ENCODE measurements around the gene HS3ST5.

DNA sequence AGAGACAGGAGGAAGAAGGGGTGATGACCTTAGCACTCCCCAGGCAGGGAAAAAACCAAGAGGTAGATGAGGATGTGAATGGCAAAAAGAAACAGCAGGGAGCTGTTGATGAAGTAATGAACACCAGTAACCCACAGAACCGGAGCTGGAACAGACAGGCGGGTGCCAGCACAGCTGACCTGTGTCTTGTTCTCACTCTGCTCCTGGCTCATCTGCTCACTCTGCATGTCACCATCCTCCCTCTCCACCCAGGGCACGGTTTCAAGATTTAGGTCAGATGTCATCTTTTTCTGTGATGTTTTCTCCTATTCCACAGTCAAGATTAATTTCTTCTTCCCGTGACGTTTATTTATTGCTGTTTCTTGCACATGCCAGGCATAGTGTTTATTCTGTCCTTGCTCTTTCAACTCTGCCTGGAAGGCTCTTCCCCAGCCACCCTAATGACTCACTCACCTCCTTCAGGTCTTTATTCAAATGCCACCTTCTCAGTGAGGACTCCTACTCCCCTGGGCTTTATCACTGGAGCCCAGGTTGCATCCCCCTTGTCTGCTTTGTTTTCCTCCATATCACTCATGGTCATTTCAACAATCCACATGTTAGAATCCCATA is 207.4 kb downstream of the HS3ST5 start:
- TF ChIP-seq POLR2A (IDR thresholded peaks at IDR 0.05), result no peak
- TF ChIP-seq, protein P1, sequence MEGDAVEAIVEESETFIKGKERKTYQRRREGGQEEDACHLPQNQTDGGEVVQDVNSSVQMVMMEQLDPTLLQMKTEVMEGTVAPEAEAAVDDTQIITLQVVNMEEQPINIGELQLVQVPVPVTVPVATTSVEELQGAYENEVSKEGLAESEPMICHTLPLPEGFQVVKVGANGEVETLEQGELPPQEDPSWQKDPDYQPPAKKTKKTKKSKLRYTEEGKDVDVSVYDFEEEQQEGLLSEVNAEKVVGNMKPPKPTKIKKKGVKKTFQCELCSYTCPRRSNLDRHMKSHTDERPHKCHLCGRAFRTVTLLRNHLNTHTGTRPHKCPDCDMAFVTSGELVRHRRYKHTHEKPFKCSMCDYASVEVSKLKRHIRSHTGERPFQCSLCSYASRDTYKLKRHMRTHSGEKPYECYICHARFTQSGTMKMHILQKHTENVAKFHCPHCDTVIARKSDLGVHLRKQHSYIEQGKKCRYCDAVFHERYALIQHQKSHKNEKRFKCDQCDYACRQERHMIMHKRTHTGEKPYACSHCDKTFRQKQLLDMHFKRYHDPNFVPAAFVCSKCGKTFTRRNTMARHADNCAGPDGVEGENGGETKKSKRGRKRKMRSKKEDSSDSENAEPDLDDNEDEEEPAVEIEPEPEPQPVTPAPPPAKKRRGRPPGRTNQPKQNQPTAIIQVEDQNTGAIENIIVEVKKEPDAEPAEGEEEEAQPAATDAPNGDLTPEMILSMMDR (IDR thresholded peaks at IDR 0.05), result no peak
